ENCODE measurements around the gene ZP3. TPM values are rescaled to one million over a fixed set of nuclear protein-coding genes. Genes with fewer than 3 reads are reported as not detected.

ZP3 gene
- total RNA-seq (1 to 10 TPM in 1 of 5 donors, not detected in 4; 1.4 TPM), polyA plus RNA-seq (1 to 10 TPM in 2 of 3 donors, under 1 TPM in 1; 0.46 to 7.1 (median 1.3) TPM)
- long read RNA-seq, donor 1, result 0 reads
- long read RNA-seq, donor 2, result 0 reads
- long read RNA-seq, donor 3, result 0 reads
- long read RNA-seq, donor 4, result 0 reads
- long read RNA-seq, donor 5, result 0 reads
- long read RNA-seq, donor 6, partial matches to known transcripts, result 0 of 1 reads
- long read RNA-seq, donor 6, other reads (novel, unspliced or antisense), result 0 of 1 reads
- long read RNA-seq, donor 7, result 0 reads
- long read RNA-seq, donor 8, result 0 reads
- long read RNA-seq, donor 9, partial matches to known transcripts, result 6 of 6 reads
- long read RNA-seq, donor 9, other reads (novel, unspliced or antisense), result 0 of 6 reads
- long read RNA-seq, donor 10, result 0 reads

DNA sequence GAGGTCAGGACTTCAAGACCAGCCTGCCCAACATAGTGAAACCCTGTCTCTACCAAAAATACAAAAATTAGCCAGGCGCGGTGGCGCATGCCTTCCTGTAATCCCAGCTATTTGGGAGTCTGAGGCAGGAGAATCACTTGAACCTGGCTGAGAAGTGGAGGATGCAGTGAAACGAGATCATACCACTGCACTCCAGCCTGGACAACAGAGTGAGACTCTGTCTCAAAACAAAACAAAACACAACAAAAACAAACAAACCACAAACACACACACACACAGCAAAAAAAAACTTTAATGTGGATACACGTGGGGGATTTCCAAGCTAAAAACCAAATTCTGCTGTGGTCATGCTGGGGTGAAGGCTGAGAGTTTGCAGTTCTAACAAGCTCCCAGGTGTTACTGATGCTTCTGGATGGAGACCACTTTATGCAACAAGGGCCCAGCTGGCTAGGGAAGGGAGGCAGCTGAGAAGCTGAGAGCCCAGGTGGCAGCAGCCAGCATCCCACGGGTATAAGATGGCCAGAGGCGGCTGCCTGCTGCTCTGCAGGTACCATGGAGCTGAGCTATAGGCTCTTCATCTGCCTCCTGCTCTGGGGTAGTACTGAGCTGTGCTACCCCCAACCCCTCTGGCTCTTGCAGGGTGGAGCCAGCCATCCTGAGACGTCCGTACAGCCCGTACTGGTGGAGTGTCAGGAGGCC is at the start of gene ZP3:
TSS of gene ZP3 (plus strand) at position 538 of the 699 bp plus-strand sequence. CDS start at position 553, 15 bp downstream.
- H3K4me1 ChIP-seq, result peaks cover 0 to 5% (median 0%) of the 10 kb centered on the region in 4 donors
- peaks cover 0 to 29% (median 0%) of the 10 kb centered on the region in 3 donors for H3K27me3 ChIP-seq
- H3K36me3 ChIP-seq, result no peaks in the 10 kb centered on the region
- intact Hi-C loops (cut with DNase I; ENCODE audit: low total_unique reads), result no loop called here
- H3K9me3 ChIP-seq, result no peaks in the 10 kb centered on the region
- no peak within 1 kb of the TSS for H3K27ac ChIP-seq
- H3K4me3 ChIP-seq, result no peak within 1 kb of the TSS
- no peak for DNase-seq
- TF ChIP-seq, protein P1, sequence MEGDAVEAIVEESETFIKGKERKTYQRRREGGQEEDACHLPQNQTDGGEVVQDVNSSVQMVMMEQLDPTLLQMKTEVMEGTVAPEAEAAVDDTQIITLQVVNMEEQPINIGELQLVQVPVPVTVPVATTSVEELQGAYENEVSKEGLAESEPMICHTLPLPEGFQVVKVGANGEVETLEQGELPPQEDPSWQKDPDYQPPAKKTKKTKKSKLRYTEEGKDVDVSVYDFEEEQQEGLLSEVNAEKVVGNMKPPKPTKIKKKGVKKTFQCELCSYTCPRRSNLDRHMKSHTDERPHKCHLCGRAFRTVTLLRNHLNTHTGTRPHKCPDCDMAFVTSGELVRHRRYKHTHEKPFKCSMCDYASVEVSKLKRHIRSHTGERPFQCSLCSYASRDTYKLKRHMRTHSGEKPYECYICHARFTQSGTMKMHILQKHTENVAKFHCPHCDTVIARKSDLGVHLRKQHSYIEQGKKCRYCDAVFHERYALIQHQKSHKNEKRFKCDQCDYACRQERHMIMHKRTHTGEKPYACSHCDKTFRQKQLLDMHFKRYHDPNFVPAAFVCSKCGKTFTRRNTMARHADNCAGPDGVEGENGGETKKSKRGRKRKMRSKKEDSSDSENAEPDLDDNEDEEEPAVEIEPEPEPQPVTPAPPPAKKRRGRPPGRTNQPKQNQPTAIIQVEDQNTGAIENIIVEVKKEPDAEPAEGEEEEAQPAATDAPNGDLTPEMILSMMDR (IDR thresholded peaks at IDR 0.05), result no peak
- TF ChIP-seq POLR2AphosphoS5 (IDR thresholded peaks at IDR 0.05) (no peak), EP300 (IDR thresholded peaks at IDR 0.05) (no peak), POLR2A (IDR thresholded peaks at IDR 0.05) (no peak)
- WGBS, 5 donors, result 84 to 87% (median 85%) methylated on average over 10 of the region's 10 CpGs

GRCh38 chr7:76375251-76375650 is 49.5 kb upstream of the ZP3 start:
- Histone ChIP-seq H3K9me3 (no peaks in the 10 kb centered on the region), H3K4me3 (no peak overlapping the region), H3K27me3 (no peaks in the 10 kb centered on the region), H3K27ac (no peak overlapping the region), H3K36me3 (no peaks in the 10 kb centered on the region), H3K4me1 (peaks cover 5 to 24% (median 11%) of the 10 kb centered on the region in 4 donors)
- DNase-seq, result no peak
- no peak for TF ChIP-seq POLR2AphosphoS5 (IDR thresholded peaks at IDR 0.05)
- no peak for TF ChIP-seq POLR2A (IDR thresholded peaks at IDR 0.05)
- TF ChIP-seq EP300 (IDR thresholded peaks at IDR 0.05), result no peak
- TF ChIP-seq, protein P1 (IDR thresholded peaks at IDR 0.05), result no peak
- intact Hi-C loops (cut with DNase I; ENCODE audit: low total_unique reads), result no loop called here
- WGBS, 5 donors, result 82 to 94% (median 91%) methylated on average over 9 of the region's 9 CpGs

GRCh38 chr7:76377186-76377918 is 47.4 kb upstream of the ZP3 start:
- H3K36me3 ChIP-seq, result no peaks in the 10 kb centered on the region
- no peak overlapping the region for H3K27ac ChIP-seq
- H3K9me3 ChIP-seq, result no peaks in the 10 kb centered on the region
- WGBS, 5 donors, result 75 to 85% (median 78%) methylated on average over 9 of the region's 9 CpGs
- H3K4me1 ChIP-seq, result peaks cover 12 to 32% (median 18%) of the 10 kb centered on the region in 4 donors
- intact Hi-C loops (cut with DNase I; ENCODE audit: low total_unique reads), result no loop called here
- no peaks in the 10 kb centered on the region for H3K27me3 ChIP-seq
- H3K4me3 ChIP-seq, result no peak overlapping the region
- no peak for DNase-seq
- TF ChIP-seq POLR2AphosphoS5 (IDR thresholded peaks at IDR 0.05), result no peak
- TF ChIP-seq EP300 (IDR thresholded peaks at IDR 0.05), result no peak
- no peak for TF ChIP-seq POLR2A (IDR thresholded peaks at IDR 0.05)

GRCh38 chr7:76380623-76380966 is 44.2 kb upstream of the ZP3 start:
- Histone ChIP-seq H3K27me3 (no peaks in the 10 kb centered on the region), H3K4me1 (peaks cover 12 to 22% (median 18%) of the 10 kb centered on the region in 4 donors)

More at GRCh38 chr7:76380623-76380966, 44.2 kb upstream of the ZP3 start:
- intact Hi-C loops (cut with DNase I; ENCODE audit: low total_unique reads), result no loop called here
- Histone ChIP-seq H3K27ac (peak overlapping the region; percentile 87 to 96 (median 92)), H3K4me3 (peak overlapping the region; percentile 29 to 45 (median 40)), H3K9me3 (no peaks in the 10 kb centered on the region), H3K36me3 (no peaks in the 10 kb centered on the region)
- TF ChIP-seq POLR2A (IDR thresholded peaks at IDR 0.05) (no peak), EP300 (IDR thresholded peaks at IDR 0.05) (no peak), POLR2AphosphoS5 (IDR thresholded peaks at IDR 0.05) (no peak)
- TF ChIP-seq, protein P1 (IDR thresholded peaks at IDR 0.05), result no peak
- 62 to 77% (median 70%) methylated on average over 7 of the region's 7 CpGs for WGBS, 5 donors
- DNase-seq, result no peak
